HG02623 (cell line): ENCODE results near the gene SLC44A1.
A peak's percentile ranks its signal among the peaks of the same experiment; 100 is the strongest.

Experiments used
- ATAC-seq: cut with Tn5 transposase; IDR thresholded peaks from one replicate; pipeline ENCODE4 v1.9.1; 2021; ENCODE audit warnings: moderate library complexity; ENCODE audit not compliant: unreplicated experiment

The SLC44A1 gene

GRCh38 chr9:105244003-105244733 is at the start of gene SLC44A1:
Gene SLC44A1 (plus strand): TSS chr9:105244651. CDS start chr9:105244869, 218 bp downstream.
- ATAC-seq: peak; percentile 86

- ATAC-seq: no peak
Observed at GRCh38 chr9:105195259-105195658, 49.2 kb upstream of the SLC44A1 start.

GRCh38 chr9:105198023-105198422 is 46.4 kb upstream of the SLC44A1 start:
- ATAC-seq: no peak

- ATAC-seq: no peak
Observed at GRCh38 chr9:105198865-105199264, 45.6 kb upstream of the SLC44A1 start.

GRCh38 chr9:105204416-105204815 is 40.0 kb upstream of the SLC44A1 start:
- no peak for ATAC-seq

GRCh38 chr9:105205787-105206495 is 38.5 kb upstream of the SLC44A1 start:
- ATAC-seq: no peak

- no peak for ATAC-seq
Observed at GRCh38 chr9:105206496-105206820, 38.0 kb upstream of the SLC44A1 start.

- ATAC-seq: no peak
Observed at GRCh38 chr9:105206821-105207699, 37.4 kb upstream of the SLC44A1 start.

- no peak for ATAC-seq
Observed at GRCh38 chr9:105216440-105217178, 27.8 kb upstream of the SLC44A1 start.

GRCh38 chr9:105218673-105219072 is 25.8 kb upstream of the SLC44A1 start:
- ATAC-seq: no peak

GRCh38 chr9:105219291-105219805 is 25.1 kb upstream of the SLC44A1 start:
- ATAC-seq: no peak

- no peak for ATAC-seq
Observed at GRCh38 chr9:105220451-105220850, 24.0 kb upstream of the SLC44A1 start.

GRCh38 chr9:105223544-105224140 is 20.8 kb upstream of the SLC44A1 start:
- no peak for ATAC-seq

GRCh38 chr9:105226055-105226454 is 18.4 kb upstream of the SLC44A1 start:
- no peak for ATAC-seq

GRCh38 chr9:105232207-105232606 is 12.2 kb upstream of the SLC44A1 start:
- no peak for ATAC-seq

- ATAC-seq: no peak
Observed at GRCh38 chr9:105233873-105234272, 10.6 kb upstream of the SLC44A1 start.

GRCh38 chr9:105236261-105236660 is 8.2 kb upstream of the SLC44A1 start:
- ATAC-seq: no peak

- ATAC-seq: no peak
Observed at GRCh38 chr9:105237246-105237645, 7.2 kb upstream of the SLC44A1 start.

- ATAC-seq: no peak
Observed at GRCh38 chr9:105238302-105238701, 6.1 kb upstream of the SLC44A1 start.

GRCh38 chr9:105241356-105242043 is 3.0 kb upstream of the SLC44A1 start:
- ATAC-seq: no peak
